Metanephros (tissue), 1 donor: ENCODE measurements around the gene LPAR4. TPM values are rescaled to one million over a fixed set of nuclear protein-coding genes. Genes with fewer than 3 reads are reported as not detected.

Experiments used
- total RNA-seq: library from RNA; depleted of rRNA; stranded (reverse); fragments of >200 nt; gene quantifications from one replicate; pipeline ENCODE4 v1.2.3, GENCODE V29; 2014

LPAR4 gene, protein sequence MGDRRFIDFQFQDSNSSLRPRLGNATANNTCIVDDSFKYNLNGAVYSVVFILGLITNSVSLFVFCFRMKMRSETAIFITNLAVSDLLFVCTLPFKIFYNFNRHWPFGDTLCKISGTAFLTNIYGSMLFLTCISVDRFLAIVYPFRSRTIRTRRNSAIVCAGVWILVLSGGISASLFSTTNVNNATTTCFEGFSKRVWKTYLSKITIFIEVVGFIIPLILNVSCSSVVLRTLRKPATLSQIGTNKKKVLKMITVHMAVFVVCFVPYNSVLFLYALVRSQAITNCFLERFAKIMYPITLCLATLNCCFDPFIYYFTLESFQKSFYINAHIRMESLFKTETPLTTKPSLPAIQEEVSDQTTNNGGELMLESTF
- total RNA-seq: 9.1 TPM

GRCh38 chrX:78747489-78747888, at the start of gene LPAR4:
Gene LPAR4, plus strand, starts transcription at chrX:78747720. Its CDS starts 7,150 bp downstream, at chrX:78754870.

Other genes starting within 250 kb of the LPAR4 start
- 0.12 TPM for gene RTL3, start 88.4 kb upstream of the LPAR4 start, total RNA-seq
- 1.1 TPM for gene P2RY10, start 197.7 kb downstream of the LPAR4 start, total RNA-seq